Hepatocyte (in vitro differentiated cells): Measurements from ENCODE around the gene PAK2.

ENCODE experiments used
- EZH2 ChIP-seq: fragments of 200-600 bp; sonication (generic); IDR thresholded peaks from 2 replicates; pipeline ENCODE4 v1.6.1; 2016; ENCODE audit warnings: antibody characterized with exemption, mild to moderate bottlenecking, borderline replicate concordance
- EZH2phosphoT487 ChIP-seq: fragments of 200-600 bp; sonication (generic); IDR thresholded peaks from one replicate; pipeline ENCODE4 v1.6.1; 2018; ENCODE audit warnings: antibody characterized with exemption, mild to moderate bottlenecking, low read depth, moderate library complexity; ENCODE audit not compliant: unreplicated experiment, severe bottlenecking
- TF ChIP-seq, protein P1 (sequence below): fragments of 200-600 bp; sonication (generic); IDR thresholded peaks from 2 replicates; pipeline ENCODE4 v1.5.1; 2016; ENCODE audit warnings: antibody characterized with exemption, mild to moderate bottlenecking; ENCODE audit not compliant: poor library complexity

DNA sequence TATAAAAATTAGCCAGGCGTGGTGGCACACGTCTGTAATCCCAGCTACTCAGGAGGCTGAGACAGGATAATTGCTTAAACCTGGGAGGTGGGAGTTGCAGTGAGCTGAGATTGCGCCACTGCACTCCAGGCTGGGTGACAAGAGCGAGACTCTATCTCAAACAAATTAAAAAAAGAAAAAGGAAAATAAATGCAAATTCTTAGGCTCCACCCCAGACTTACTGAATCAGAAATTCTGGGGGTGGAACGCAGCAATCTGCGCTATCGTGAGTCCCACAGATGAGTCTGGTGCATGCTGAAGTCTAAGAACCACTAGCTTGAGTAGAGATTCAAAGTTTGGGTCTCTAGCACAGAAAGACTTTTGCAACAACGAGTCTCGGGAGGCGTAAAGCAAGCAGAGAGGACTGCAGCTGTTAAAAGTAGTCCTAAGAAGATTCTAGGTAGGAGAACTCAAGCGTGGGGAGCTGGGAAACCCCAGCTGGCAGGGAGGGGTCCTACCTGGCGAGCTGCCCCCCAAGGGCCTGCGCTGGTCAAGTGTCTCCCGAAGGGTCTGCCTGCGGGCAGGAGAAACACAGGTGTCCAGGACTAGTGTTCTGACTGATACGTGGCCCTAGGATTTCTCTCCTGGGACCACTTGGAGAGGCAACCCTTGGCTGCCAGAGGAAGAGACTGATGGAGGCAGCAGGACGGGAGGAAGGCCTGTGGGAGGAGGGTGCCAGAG, 49.6 kb upstream of the PAK2 start:
- TF ChIP-seq, protein P1, sequence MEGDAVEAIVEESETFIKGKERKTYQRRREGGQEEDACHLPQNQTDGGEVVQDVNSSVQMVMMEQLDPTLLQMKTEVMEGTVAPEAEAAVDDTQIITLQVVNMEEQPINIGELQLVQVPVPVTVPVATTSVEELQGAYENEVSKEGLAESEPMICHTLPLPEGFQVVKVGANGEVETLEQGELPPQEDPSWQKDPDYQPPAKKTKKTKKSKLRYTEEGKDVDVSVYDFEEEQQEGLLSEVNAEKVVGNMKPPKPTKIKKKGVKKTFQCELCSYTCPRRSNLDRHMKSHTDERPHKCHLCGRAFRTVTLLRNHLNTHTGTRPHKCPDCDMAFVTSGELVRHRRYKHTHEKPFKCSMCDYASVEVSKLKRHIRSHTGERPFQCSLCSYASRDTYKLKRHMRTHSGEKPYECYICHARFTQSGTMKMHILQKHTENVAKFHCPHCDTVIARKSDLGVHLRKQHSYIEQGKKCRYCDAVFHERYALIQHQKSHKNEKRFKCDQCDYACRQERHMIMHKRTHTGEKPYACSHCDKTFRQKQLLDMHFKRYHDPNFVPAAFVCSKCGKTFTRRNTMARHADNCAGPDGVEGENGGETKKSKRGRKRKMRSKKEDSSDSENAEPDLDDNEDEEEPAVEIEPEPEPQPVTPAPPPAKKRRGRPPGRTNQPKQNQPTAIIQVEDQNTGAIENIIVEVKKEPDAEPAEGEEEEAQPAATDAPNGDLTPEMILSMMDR: no peak
- TF ChIP-seq EZH2 (no peak), EZH2phosphoT487 (no peak)
